GM12892 (cell line): ENCODE measurements around the gene MEN1.

ENCODE experiments used
- POLR2A ChIP-seq: IDR thresholded peaks from 2 replicates; pipeline ENCODE4 v1.6.1; 2011; ENCODE audit warnings: low read depth, low read length, control low read depth
- POLR2AphosphoS5 ChIP-seq: IDR thresholded peaks from 2 replicates; pipeline ENCODE4 v1.6.1; 2011; ENCODE audit warnings: low read depth, low read length, control low read depth
- TAF1 ChIP-seq: IDR thresholded peaks from 2 replicates; pipeline ENCODE4 v1.6.1; 2011; ENCODE audit warnings: low read depth, mild to moderate bottlenecking, control low read depth, low read length, borderline replicate concordance

- TF ChIP-seq POLR2A = no peak
- TF ChIP-seq POLR2AphosphoS5 = no peak
- no peak for TF ChIP-seq TAF1
Measured at GRCh38 chr11:64823568-64824119, 13.3 kb upstream of the MEN1 start.
